ENCODE results near the gene FLRT2. TPM values are rescaled to one million over a fixed set of nuclear protein-coding genes. Genes with fewer than 3 reads are reported as not detected.

FLRT2 gene
- total RNA-seq, 1 experiment from 2014 or later, result not detected

DNA sequence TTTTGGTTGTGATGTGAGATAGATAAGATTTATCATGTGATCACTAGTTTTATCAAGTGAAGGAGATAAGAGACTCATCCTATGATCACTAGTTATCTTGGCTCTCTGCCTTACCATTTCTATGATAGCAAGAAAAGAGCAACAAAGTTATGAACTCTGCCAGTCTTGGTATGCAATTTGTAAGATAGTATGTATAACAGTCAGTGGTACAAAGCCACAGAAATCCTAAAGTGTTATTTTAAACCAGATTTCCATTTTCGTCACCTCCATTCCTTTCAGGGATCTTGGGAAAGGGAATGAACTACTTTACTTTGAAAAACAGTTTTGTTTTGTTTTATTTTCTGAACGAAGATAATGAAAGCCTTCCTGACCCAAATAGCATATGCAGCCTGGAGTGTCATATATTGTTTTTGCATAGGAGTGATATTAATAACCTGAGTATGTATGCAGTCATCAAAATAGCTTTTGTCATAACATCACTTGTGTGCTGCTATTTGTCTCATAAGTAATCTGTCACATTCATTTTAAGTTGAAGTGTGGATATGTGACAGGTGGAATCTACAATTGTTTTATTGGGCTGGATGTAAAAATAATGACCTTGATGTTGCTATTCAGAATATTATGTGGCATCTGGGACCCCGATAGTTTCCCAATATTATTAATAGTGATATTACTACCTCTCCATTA lies 35.0 kb downstream of the FLRT2 start:
- H3K27ac Mint-ChIP-seq (ENCODE audit: unreplicated experiment), result no peak overlapping the region
- no peak overlapping the region for H3K4me3 Mint-ChIP-seq (ENCODE audit: low read depth, unreplicated experiment)
- BruUV-seq (replicated peaks), result no TSS peak
- intact Hi-C loops (cut with micrococcal nuclease; ENCODE audit: unreplicated experiment), result no loop called here
- no peaks in the 10 kb centered on the region for H3K36me3 Mint-ChIP-seq (ENCODE audit: insufficient read depth, unreplicated experiment)
- CTCF ChIA-PET, result no interaction called here
- H3K27me3 Mint-ChIP-seq (ENCODE audit: unreplicated experiment), result no peaks in the 10 kb centered on the region
- H3K9me3 Mint-ChIP-seq (ENCODE audit: low read depth, unreplicated experiment), result peaks cover 7% of the 10 kb centered on the region
- DNase-seq, result no peak
- no peaks in the 10 kb centered on the region for H3K4me1 Mint-ChIP-seq (ENCODE audit: low read depth, unreplicated experiment)
- no peak for TF ChIP-seq CTCF (IDR thresholded peaks at IDR 0.05; ENCODE audit: unreplicated experiment)

GRCh38 chr14:85565862-85566296 lies 35.9 kb downstream of the FLRT2 start:
- Mint-ChIP-seq H3K4me3 (ENCODE audit: low read depth, unreplicated experiment) (no peak overlapping the region), H3K4me1 (ENCODE audit: low read depth, unreplicated experiment) (no peaks in the 10 kb centered on the region), H3K9me3 (ENCODE audit: low read depth, unreplicated experiment) (peaks cover 7% of the 10 kb centered on the region), H3K36me3 (ENCODE audit: insufficient read depth, unreplicated experiment) (no peaks in the 10 kb centered on the region), H3K27me3 (ENCODE audit: unreplicated experiment) (no peaks in the 10 kb centered on the region), H3K27ac (ENCODE audit: unreplicated experiment) (no peak overlapping the region)
- no TSS peak for BruUV-seq (replicated peaks)
- no peak for TF ChIP-seq CTCF (IDR thresholded peaks at IDR 0.05; ENCODE audit: unreplicated experiment)
- intact Hi-C loops (cut with micrococcal nuclease; ENCODE audit: unreplicated experiment), result no loop called here
- CTCF ChIA-PET, result no interaction called here
- DNase-seq, result no peak

DNA sequence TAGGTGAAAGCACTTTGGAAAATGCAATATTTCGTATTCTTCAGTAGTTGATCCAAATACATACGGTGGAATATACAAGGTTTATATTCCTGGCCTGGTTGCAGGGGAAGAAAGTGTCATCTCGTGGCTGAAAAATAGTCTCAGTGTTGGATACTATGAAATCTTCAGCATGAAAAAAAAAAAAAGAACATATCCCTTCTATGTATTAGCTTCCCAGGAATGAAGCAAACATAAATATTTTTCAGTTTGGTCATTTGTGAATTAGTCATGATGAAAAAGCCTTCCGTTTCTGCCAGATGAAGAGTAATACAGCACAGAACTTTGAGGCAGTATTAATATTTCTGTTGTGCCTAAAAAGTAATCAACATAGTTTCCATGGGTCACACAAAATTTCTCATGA lies 36.7 kb downstream of the FLRT2 start:
- Mint-ChIP-seq H3K4me3 (ENCODE audit: low read depth, unreplicated experiment) (no peak overlapping the region), H3K4me1 (ENCODE audit: low read depth, unreplicated experiment) (no peaks in the 10 kb centered on the region)
- CTCF ChIA-PET, result no interaction called here

GRCh38 chr14:85572011-85572410 lies 42.1 kb downstream of the FLRT2 start:
- Mint-ChIP-seq H3K27me3 (ENCODE audit: unreplicated experiment) (no peaks in the 10 kb centered on the region), H3K27ac (ENCODE audit: unreplicated experiment) (no peak overlapping the region), H3K4me3 (ENCODE audit: low read depth, unreplicated experiment) (no peak overlapping the region), H3K36me3 (ENCODE audit: insufficient read depth, unreplicated experiment) (no peaks in the 10 kb centered on the region), H3K9me3 (ENCODE audit: low read depth, unreplicated experiment) (peaks cover 7% of the 10 kb centered on the region), H3K4me1 (ENCODE audit: low read depth, unreplicated experiment) (no peaks in the 10 kb centered on the region)
- BruUV-seq (replicated peaks), result no TSS peak
- CTCF ChIA-PET, result no interaction called here
- no peak for DNase-seq
- intact Hi-C loops (cut with micrococcal nuclease; ENCODE audit: unreplicated experiment), result no loop called here
- TF ChIP-seq CTCF (IDR thresholded peaks at IDR 0.05; ENCODE audit: unreplicated experiment), result no peak

More for the DNA sequence above, 36.7 kb downstream of the FLRT2 start:
- BruUV-seq (replicated peaks), result no TSS peak
- no peaks in the 10 kb centered on the region for H3K36me3 Mint-ChIP-seq (ENCODE audit: insufficient read depth, unreplicated experiment)
- H3K27me3 Mint-ChIP-seq (ENCODE audit: unreplicated experiment), result no peaks in the 10 kb centered on the region
- DNase-seq, result no peak
- intact Hi-C loops (cut with micrococcal nuclease; ENCODE audit: unreplicated experiment), result no loop called here
- TF ChIP-seq CTCF (IDR thresholded peaks at IDR 0.05; ENCODE audit: unreplicated experiment), result no peak
- H3K27ac Mint-ChIP-seq (ENCODE audit: unreplicated experiment), result no peak overlapping the region
- H3K9me3 Mint-ChIP-seq (ENCODE audit: low read depth, unreplicated experiment), result peaks cover 7% of the 10 kb centered on the region
